GM23248 (cell line): ENCODE results near the gene ITSN2. TPM values are rescaled to one million over a fixed set of nuclear protein-coding genes. Genes with fewer than 3 reads are reported as not detected.

Experiments
- DNase-seq: peaks from one replicate; pipeline ENCODE4 v3.0.0-alpha.2; 2015
- H2AFZ ChIP-seq: fragments of 200-600 bp; sonication (generic); 2 replicates; pipeline ENCODE4 v1.6.1; 2016; ENCODE audit warnings: antibody characterized with exemption
- H3F3A ChIP-seq: fragments of 200-600 bp; sonication (generic); 2 replicates; pipeline ENCODE4 v1.6.1; 2016; ENCODE audit warnings: mild to moderate bottlenecking, antibody characterized with exemption, mixed run types; ENCODE audit not compliant: insufficient read depth
- H3K27ac ChIP-seq: fragments of 200-600 bp; sonication (generic); 2 replicates; pipeline ENCODE4 v1.5.1; 2016; ENCODE audit warnings: mild to moderate bottlenecking
- H3K27me3 ChIP-seq: fragments of 200-600 bp; sonication (generic); replicated peaks from 2 replicates; pipeline ENCODE4 v1.6.1; 2016; ENCODE audit warnings: mild to moderate bottlenecking; ENCODE audit not compliant: insufficient read depth
- H3K36me3 ChIP-seq: fragments of 200-600 bp; sonication (generic); 2 replicates; pipeline ENCODE4 v1.6.1; 2016; ENCODE audit warnings: low read depth, mild to moderate bottlenecking
- H3K4me1 ChIP-seq: fragments of 200-600 bp; sonication (generic); 2 replicates; pipeline ENCODE4 v1.6.1; 2016; ENCODE audit warnings: mild to moderate bottlenecking; ENCODE audit not compliant: insufficient read depth
- H3K4me2 ChIP-seq: fragments of 200-600 bp; sonication (generic); one replicate; pipeline ENCODE4 v1.6.1; 2016; ENCODE audit warnings: mild to moderate bottlenecking; ENCODE audit not compliant: unreplicated experiment
- H3K4me3 ChIP-seq: fragments of 200-600 bp; sonication (generic); 2 replicates; pipeline ENCODE4 v1.5.1; 2016; ENCODE audit warnings: mild to moderate bottlenecking
- H3K79me2 ChIP-seq: fragments of 200-600 bp; sonication (generic); 2 replicates; pipeline ENCODE4 v1.6.1; 2016; ENCODE audit warnings: mild to moderate bottlenecking; ENCODE audit not compliant: insufficient read depth
- H3K9ac ChIP-seq: fragments of 200-600 bp; sonication (generic); 2 replicates; pipeline ENCODE4 v1.6.1; 2016; ENCODE audit warnings: mild to moderate bottlenecking
- H3K9me2 ChIP-seq: fragments of 200-600 bp; sonication (generic); 2 replicates; pipeline ENCODE4 v1.6.1; 2016; ENCODE audit warnings: mixed run types, mild to moderate bottlenecking, moderate library complexity; ENCODE audit not compliant: insufficient read depth
- H3K9me3 ChIP-seq: fragments of 200-600 bp; sonication (generic); one replicate; pipeline ENCODE4 v1.6.1; 2017; ENCODE audit warnings: low read depth
- H4K20me1 ChIP-seq: fragments of 200-600 bp; sonication (generic); 2 replicates; pipeline ENCODE4 v1.6.0; 2016; ENCODE audit not compliant: insufficient read depth
- EZH2 ChIP-seq: fragments of 200-600 bp; sonication (generic); IDR thresholded peaks from 2 replicates; pipeline ENCODE4 v1.6.1; 2018; ENCODE audit warnings: antibody characterized with exemption, mild to moderate bottlenecking; ENCODE audit not compliant: insufficient read depth, poor library complexity, severe bottlenecking
- EZH2phosphoT487 ChIP-seq: fragments of 200-600 bp; sonication (generic); IDR thresholded peaks from 2 replicates; pipeline ENCODE4 v1.6.1; 2018; ENCODE audit warnings: antibody characterized with exemption, moderate library complexity, mild to moderate bottlenecking, low read depth; ENCODE audit not compliant: insufficient read depth
- WGBS, 2 experiments: methylation state at CpG; one replicate each; pipeline ENCODE4 v1.1.6; 2015 to 2017; ENCODE audit warnings: low lambda C conversion rate in 2 of 2, low coverage in 1 of 2; ENCODE audit errors: missing lambda C conversion rate in 2 of 2; 5-methylcytosine and 5-hydroxymethylcytosine counted together
- in situ Hi-C: fragments of 300-500 bp; cut with MboI; formaldehyde crosslinking; loops from 2 replicates; pipeline ENCODE4 v1.15.0; 2020
- polyA plus RNA-seq: library from polyadenylated mRNA; unstranded; fragments of >200 nt; fragmentation: Nextera tagmentation; extraction: Ambion mirVana; gene quantifications from 2 replicates; pipeline ENCODE4 v1.2.1, GENCODE V29; 2016
- total RNA-seq: library from RNA; depleted of rRNA; stranded (reverse); fragments of >200 nt; shearing (Covaris generic); gene quantifications from 2 replicates; pipeline ENCODE4 v1.2.3, GENCODE V29; 2014

ITSN2 gene
- total and polyA plus RNA-seq, 2 experiments from 2014 or later = 12.9 to 19.2 TPM

GRCh38 chr2:24399434-24400206 lies 39.3 kb upstream of the ITSN2 start:
- no peaks in the 10 kb centered on the region for H3K79me2 ChIP-seq
- no peaks in the 10 kb centered on the region for H3K9me3 ChIP-seq
- peaks cover 19% of the 10 kb centered on the region; the same call in 1 of the 2 replicates for H3K27me3 ChIP-seq
- H2AFZ ChIP-seq = no peak overlapping the region; the same call in 1 of the 2 replicates
- H3K36me3 ChIP-seq = no peaks in the 10 kb centered on the region
- no peaks in the 10 kb centered on the region for H4K20me1 ChIP-seq
- TF ChIP-seq EZH2 (no peak), EZH2phosphoT487 (no peak)
- 71 to 74% methylated on average over 10 of the region's 10 CpGs for WGBS, 2 experiments
- H3K4me1 ChIP-seq = peaks cover 8% of the 10 kb centered on the region
- H3F3A ChIP-seq = peaks cover 11% of the 10 kb centered on the region
- DNase-seq = no peak
- no peak overlapping the region for H3K27ac ChIP-seq
- H3K4me2 ChIP-seq = no peak overlapping the region
- H3K9me2 ChIP-seq = no peaks in the 10 kb centered on the region
- in situ Hi-C loops = loop anchor here (10.0 to 25.0 kb wide), 3 partner anchors 425 to 788 kb away; partner anchors contain the start of gene DNAJC27
- no peak overlapping the region for H3K9ac ChIP-seq
- H3K4me3 ChIP-seq = no peak overlapping the region

- H3K36me3 ChIP-seq = no peaks in the 10 kb centered on the region
- DNase-seq = no peak
- no peak overlapping the region for H3K4me3 ChIP-seq
- no peak overlapping the region for H3K27ac ChIP-seq
- no peaks in the 10 kb centered on the region for H3K4me1 ChIP-seq
- WGBS, 2 experiments = 65 to 77% methylated on average over 4 of the region's 4 CpGs
- in situ Hi-C loops = no loop called here
- TF ChIP-seq EZH2phosphoT487 = no peak
- TF ChIP-seq EZH2 = no peak
- H3K9me3 ChIP-seq = no peaks in the 10 kb centered on the region
- no peaks in the 10 kb centered on the region for H3K9me2 ChIP-seq
- no peaks in the 10 kb centered on the region for H3F3A ChIP-seq
- no peak overlapping the region for H2AFZ ChIP-seq
- no peaks in the 10 kb centered on the region for H3K79me2 ChIP-seq
- H3K27me3 ChIP-seq = no peaks in the 10 kb centered on the region
- no peaks in the 10 kb centered on the region for H4K20me1 ChIP-seq
- H3K9ac ChIP-seq = no peak overlapping the region
- H3K4me2 ChIP-seq = no peak overlapping the region
Observed at GRCh38 chr2:24394998-24395397, 34.7 kb upstream of the ITSN2 start.

GRCh38 chr2:24392542-24393059 lies 32.3 kb upstream of the ITSN2 start:
- WGBS, 2 experiments = 69 to 71% methylated on average over 5 of the region's 5 CpGs

GRCh38 chr2:24385366-24385765 lies 25.0 kb upstream of the ITSN2 start:
- H3K9ac ChIP-seq = no peak overlapping the region
- TF ChIP-seq EZH2 (no peak), EZH2phosphoT487 (no peak)
- no peaks in the 10 kb centered on the region for H3K36me3 ChIP-seq
- no peaks in the 10 kb centered on the region for H3K27me3 ChIP-seq
- H3K79me2 ChIP-seq = no peaks in the 10 kb centered on the region
- H3K4me2 ChIP-seq = no peak overlapping the region
- 70 to 78% methylated on average over 2 of the region's 2 CpGs for WGBS, 2 experiments
- no peak overlapping the region for H2AFZ ChIP-seq
- H3F3A ChIP-seq = no peaks in the 10 kb centered on the region
- in situ Hi-C loops = no loop called here
- H3K27ac ChIP-seq = no peak overlapping the region
- H3K4me1 ChIP-seq = no peaks in the 10 kb centered on the region
- H4K20me1 ChIP-seq = no peaks in the 10 kb centered on the region
- no peak overlapping the region for H3K4me3 ChIP-seq
- no peak for DNase-seq
- H3K9me2 ChIP-seq = no peaks in the 10 kb centered on the region
- H3K9me3 ChIP-seq = no peaks in the 10 kb centered on the region

More at GRCh38 chr2:24392542-24393059, 32.3 kb upstream of the ITSN2 start:
- Histone ChIP-seq H3K4me1 (no peaks in the 10 kb centered on the region), H3K4me3 (no peak overlapping the region), H3K27me3 (no peaks in the 10 kb centered on the region), H3F3A (no peaks in the 10 kb centered on the region), H2AFZ (no peak overlapping the region), H3K9me3 (no peaks in the 10 kb centered on the region), H3K36me3 (no peaks in the 10 kb centered on the region), H3K27ac (no peak overlapping the region), H4K20me1 (no peaks in the 10 kb centered on the region), H3K79me2 (no peaks in the 10 kb centered on the region), H3K9ac (no peak overlapping the region), H3K9me2 (no peaks in the 10 kb centered on the region), H3K4me2 (no peak overlapping the region)
- TF ChIP-seq EZH2phosphoT487 (no peak), EZH2 (no peak)
- in situ Hi-C loops = no loop called here
- DNase-seq = no peak
